ENCODE measurements around the gene CCRL2.

DNA sequence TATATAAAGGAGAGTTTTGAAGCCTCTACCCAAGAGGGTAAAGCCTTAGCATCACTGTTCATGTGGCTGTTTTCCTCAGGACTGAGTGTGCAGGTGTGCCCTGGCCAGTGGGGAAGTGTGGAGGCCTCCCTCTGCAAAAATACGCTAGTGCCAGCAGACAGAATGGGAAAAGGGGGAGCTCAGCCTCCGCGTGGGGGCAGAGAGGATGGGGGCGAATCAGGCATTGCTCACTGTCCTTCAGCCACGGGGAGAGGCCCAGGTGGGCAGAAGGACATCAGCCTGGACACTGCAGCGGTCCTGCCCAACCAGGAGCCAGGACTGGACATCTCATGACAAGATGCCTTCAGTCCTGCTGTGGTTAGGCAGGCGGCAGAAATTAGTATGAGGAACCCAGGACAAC, 47.5 kb downstream of the CCRL2 start:
- TF ChIP-seq, protein P1, sequence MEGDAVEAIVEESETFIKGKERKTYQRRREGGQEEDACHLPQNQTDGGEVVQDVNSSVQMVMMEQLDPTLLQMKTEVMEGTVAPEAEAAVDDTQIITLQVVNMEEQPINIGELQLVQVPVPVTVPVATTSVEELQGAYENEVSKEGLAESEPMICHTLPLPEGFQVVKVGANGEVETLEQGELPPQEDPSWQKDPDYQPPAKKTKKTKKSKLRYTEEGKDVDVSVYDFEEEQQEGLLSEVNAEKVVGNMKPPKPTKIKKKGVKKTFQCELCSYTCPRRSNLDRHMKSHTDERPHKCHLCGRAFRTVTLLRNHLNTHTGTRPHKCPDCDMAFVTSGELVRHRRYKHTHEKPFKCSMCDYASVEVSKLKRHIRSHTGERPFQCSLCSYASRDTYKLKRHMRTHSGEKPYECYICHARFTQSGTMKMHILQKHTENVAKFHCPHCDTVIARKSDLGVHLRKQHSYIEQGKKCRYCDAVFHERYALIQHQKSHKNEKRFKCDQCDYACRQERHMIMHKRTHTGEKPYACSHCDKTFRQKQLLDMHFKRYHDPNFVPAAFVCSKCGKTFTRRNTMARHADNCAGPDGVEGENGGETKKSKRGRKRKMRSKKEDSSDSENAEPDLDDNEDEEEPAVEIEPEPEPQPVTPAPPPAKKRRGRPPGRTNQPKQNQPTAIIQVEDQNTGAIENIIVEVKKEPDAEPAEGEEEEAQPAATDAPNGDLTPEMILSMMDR (IDR thresholded peaks at IDR 0.05) = no peak
- no peak for TF ChIP-seq POLR2A (IDR thresholded peaks at IDR 0.05)
